SKM-1 treated with dmso at 0.1 percent for 144 hours (cell line): Measurements from ENCODE around the gene KIAA1671.
A peak's percentile ranks its signal among the peaks of the same experiment; 100 is the strongest.

ENCODE experiments used
- DNase-seq: peaks from one replicate; lab custom pipeline; 2025; ENCODE audit not compliant: unreplicated experiment; lab: John Stamatoyannopoulos, UW

The KIAA1671 gene

DNA sequence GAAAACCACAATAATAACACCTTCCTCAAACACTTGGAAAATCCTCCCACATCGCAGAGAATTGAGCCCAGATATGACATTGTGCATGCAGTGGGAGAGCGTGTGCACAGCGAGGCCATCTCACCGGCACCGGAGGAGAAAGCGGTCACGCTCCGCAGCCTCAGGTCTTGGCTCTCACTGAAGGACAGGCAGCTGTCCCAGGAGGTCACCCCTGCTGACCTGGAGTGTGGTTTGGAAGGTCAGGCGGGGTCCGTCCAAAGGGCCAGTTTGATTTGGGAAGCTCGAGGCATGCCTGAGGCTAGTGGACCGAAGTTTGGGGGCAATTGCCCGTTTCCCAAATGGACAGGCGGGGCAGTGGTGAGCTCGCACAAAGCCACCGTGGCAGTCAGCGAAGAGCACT is 86.7 kb downstream of the KIAA1671 start:
- DNase-seq, result no peak

DNA sequence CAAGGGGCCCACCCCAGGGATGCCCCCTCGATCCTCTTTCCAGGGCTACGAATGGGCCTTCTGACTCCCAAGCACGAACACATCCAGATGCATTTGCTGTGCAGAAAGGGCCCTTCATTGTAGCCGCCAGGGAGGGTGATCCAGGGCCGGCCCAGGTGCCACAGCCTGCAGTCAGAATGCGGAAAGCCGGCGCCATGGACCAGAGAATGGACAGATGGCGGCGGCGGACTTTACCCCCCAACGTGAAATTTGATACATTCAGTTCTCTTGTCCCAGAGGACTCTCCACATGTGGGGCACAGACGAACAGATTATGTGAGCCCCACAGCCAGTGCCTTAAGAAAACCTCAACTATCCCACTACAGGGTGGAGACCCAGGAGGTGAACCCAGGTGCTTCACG is 87.2 kb downstream of the KIAA1671 start:
- DNase-seq, result no peak

DNA sequence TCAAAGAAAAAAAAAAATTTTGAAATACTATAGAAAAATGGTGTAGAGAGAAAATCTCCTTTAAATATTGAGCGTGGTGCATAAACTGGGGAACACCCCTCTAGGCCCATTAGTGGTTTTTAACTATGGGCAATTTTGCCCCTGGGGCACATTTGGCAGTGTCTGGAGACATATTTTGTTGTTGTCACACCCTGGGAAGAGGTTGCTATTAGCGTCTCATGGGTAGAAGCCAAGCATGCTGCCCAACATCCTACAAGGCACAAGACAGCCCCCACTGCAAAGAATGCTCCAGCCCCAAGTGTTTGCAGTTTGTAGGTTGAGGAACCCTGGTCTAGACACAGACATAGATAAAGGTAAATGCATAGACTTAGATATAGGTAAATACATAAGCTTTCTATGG is 92.6 kb downstream of the KIAA1671 start:
- no peak for DNase-seq

DNA sequence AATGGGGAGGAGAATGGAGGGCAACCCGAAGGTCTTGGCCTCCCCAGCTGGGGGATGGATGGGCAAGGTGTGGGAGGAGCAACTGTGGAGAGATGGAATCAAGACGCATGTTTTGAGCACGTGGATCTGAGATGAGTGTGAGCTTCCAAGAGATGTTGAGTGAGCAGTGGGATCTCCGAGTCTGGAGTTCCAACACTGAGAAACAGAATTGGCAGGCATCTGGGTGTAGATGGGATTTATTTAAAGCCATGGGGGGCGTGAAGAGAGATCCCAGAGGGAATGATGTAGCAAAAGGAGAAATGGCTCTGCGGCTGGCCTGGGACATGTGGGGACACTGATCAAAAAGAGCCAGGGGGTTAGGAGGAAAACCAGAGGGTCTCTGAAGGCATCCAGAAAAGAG is 95.6 kb downstream of the KIAA1671 start:
- no peak for DNase-seq

DNA sequence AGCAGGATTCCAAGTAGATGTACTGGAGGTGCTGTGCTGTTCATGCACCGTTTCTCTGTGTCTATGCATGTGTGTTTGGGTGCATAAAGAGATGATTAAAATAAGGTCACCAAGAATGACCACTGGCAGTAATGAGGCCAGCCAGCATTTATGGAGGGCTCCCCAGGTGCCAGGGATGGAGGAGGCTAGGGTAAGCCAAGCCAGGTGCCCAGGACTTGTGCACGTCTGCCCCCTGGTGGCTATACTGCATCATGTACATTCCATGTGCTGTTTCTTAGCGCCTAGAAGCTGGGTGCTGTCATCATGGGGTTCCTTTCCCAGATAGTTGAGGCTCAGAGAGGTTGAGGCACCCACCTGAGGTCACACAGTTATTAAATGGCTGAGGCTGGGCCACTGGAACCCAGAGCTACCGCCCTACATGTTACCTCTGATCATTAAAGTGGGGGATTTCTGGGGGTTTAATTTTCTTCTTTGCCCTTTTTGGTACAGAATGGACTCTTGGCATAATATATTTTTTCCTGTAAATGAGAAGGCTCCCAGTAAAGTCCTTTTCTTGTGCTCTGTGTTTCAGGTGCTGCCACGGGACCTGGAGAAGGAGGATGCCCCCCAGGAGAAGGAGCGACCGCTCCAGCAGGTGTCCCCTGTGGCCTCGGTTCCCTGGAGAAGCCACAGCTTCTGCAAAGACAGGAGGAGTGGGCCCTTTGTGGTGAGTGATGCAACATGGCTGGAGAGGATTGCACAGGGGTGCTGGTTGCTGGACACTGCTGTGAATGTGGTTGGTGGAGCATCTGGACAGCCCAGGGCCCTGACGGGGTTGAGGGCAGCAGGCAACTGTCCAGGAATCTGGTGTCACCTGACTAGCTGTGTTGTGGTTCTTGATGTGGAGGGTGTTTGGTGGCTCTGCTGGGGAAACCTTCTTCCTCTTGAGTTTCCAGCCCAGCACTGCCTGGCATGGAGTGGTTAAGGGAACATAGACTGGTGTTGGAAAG is 96.4 kb downstream of the KIAA1671 start:
- DNase-seq, result peak; percentile 67

DNA sequence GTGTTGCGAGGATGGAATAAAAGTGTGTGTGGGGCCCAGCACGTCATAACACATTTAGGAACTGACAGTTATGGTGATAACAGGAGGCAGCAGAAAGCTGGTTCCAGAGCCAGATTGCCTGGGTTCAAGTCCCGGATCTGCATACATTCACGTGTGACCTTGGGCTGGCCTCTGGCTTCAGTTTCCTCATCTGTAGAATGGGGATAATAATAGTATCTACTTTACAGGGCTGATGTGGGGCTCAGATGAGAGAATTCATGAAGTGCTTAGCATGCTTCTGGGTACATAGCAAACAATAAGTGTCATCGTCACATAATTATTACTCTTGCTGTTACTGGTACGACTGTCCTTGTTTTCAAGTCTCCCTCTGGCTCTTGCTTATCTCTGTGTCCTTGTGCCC is 97.3 kb downstream of the KIAA1671 start:
- DNase-seq, result no peak

DNA sequence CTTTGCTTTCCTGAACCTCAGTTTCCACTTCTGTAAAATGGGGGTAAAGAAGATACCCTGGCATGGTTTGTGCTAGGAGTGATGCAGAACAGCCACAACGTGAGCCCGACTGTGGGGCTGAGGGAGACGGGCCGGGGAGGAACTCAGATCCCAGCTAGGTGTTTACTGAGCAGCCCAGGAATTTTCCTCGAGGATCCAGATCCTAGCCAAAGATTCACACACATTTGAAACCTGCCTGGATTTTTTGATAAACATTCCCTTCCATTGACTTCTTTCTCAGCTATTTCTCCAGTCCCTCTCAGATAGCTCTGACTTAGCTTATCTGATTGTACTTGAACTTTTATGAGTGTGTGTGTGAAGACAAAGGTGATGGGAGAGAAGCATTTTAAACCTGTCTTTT is 98.0 kb downstream of the KIAA1671 start:
- no peak for DNase-seq

DNA sequence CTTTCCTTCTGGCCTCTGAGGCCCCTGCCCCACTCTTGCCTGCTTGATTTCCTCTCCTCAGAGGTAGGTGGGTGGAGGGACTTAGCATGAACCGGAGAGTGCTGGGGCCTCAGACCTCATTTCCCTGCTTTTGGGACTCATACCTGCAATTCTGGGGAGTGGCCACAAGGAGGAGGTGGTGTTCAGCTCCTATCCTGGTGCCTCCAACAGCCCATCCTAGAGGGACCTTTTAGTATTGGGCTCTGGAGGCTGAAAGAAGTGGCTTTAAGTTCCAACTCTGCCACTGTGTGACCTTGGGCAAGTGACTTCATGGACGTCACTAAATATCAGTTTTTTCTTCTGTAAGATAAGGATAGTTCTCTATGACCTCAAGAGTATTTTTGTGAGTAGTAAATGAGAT is 98.6 kb downstream of the KIAA1671 start:
- no peak for DNase-seq

DNA sequence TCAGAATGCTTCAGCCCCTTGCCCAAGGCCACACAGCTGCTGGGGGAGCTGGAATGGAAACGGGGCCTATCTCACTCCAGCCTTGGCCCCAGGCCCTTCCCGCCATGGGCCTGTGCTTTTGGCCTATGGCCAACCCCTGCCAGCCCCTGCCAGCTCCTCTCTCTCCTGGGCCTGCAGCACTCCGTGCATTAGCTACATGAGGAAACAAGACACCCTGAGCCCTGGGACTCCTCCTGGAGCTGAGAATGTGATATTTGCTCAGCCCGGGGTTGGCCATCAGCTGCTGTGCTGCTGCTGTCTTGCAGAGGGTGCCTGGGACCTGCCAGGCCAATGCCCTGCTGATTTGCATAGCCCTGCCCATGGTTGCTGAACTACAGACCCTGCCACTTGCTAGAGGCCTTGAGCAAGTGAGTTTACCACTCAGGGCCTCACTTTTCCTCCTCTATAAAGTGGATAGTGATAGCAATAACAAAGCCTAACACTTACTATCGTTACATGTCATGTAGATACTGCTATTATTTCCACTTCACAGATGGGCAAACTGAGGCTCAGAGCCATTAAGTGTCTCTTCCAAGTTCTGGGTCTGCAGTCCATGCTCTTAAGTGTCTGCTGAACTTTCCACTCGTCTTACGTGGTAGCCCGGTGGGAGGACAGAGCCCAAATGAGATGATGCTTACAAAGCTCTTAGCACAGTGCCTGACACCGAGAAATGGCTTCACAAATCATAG is 99.6 kb downstream of the KIAA1671 start:
- DNase-seq, result no peak

DNA sequence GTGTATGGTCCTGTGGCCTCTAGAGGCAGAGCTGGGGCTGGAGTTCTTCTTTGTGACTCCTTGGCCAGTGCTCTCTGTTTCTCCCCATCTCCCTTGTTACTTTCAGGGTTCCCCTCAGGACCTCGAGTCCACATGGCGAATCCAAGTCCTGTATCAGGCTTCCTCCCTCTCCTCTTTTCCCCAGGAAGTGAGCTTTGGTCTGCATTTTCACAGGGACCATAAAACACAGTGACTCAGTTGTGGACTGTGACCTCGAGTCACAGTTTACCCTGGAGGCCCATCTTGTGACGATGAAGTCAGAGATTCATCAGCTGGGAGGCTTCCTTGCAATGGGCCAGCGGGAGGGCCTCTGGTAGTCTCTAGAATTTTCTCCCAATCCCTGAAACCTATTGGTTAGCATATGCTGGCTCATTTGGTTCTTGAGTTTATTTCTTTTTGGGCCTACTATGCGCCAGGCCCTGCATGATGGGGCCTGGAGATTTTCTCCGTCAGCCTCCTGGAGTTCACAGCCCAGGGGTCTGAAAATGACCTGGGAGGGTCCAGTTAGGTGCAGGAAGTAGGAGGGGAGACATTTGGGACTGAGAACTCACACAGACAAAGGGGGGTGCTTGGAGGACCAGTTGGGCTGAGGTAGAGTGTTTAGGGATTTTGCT is 100.8 kb downstream of the KIAA1671 start:
- no peak for DNase-seq

DNA sequence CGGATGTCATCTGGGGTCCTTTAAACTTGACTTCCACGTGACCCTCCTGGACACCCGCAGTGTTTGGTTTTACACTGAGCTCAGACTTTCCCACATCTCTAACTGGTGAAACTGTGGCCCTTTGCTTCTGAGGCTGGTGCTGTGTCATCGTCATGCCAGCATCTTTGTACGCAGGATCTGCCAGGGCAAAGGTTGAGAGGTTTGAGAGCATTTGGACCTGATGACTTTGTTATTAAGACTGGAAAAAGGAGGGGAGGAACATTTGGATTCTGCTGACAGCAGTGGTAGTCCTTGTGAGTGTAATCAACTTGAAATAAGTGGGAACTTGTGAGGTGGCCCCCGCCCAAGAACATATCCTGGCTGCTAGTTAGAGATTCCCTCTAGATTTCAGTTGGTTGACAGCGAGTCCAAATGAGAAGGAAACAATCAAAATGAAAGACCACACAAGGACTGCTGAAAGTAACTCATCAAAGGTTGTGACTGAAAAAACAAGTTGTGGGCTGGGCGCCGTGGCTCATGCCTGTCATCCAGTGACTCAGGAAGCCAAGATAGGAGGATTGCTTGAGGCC is 102.5 kb downstream of the KIAA1671 start:
- no peak for DNase-seq

DNA sequence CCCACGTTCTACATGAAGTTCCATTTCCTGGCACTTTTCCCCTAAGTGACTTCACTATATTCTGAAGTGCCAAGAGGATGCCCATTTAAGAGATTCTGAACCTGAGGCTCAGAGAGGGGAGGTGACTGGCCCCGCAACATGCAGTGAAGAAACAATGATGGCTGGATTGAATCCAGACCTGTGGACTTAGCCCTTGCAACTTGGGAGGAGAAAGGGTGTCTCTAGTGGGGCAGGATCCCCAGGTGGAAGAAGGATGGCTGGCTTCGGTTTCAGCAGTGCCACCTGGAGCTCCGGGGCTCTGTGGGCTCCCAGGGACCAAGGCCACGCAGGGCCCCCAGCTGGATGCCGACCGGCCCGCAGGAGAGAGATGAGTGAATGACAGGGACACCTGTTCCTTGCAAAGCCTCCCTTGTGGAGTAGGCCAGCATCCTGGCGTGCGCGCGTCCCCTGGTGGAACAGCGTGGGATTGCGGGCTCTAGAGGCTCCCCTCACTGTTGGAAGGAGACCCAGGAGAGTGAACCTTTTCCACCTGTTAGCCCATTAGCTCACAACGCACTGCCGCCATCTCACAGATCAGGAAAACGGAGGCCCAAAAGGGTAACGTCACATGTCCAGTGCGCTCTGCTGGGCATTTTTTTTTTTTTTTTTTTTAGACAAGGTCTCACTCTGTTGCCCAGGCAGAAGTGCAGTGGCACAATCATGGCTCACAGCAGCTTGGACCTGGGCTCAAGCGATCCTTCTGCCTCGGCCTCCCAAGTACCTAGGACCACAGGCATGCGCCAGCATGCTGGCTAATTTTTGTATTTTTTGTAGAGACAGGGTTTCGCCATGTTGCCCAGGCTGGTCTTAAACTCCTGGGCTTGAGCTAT is 104.7 kb downstream of the KIAA1671 start:
- DNase-seq, result peak; percentile 29

DNA sequence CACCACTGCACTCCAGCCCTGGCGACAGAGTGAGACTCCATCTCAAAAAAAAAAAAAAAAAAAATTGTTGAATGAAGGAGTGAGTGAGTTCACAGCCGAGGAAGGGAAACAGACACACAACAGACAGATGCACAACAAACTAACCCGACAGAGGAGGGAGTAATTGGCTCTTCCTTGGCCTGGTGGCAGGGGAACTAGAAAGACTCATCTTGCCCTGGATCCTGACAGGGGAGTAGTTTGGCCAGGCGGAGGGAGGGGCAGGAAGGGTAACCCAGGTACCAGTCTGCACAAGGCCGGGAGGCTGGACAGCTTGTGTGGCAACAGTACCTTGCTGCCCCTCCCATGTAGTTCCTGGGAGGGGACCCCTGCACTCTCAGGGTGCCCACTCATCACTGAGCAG is 106.9 kb downstream of the KIAA1671 start:
- DNase-seq, result no peak

DNA sequence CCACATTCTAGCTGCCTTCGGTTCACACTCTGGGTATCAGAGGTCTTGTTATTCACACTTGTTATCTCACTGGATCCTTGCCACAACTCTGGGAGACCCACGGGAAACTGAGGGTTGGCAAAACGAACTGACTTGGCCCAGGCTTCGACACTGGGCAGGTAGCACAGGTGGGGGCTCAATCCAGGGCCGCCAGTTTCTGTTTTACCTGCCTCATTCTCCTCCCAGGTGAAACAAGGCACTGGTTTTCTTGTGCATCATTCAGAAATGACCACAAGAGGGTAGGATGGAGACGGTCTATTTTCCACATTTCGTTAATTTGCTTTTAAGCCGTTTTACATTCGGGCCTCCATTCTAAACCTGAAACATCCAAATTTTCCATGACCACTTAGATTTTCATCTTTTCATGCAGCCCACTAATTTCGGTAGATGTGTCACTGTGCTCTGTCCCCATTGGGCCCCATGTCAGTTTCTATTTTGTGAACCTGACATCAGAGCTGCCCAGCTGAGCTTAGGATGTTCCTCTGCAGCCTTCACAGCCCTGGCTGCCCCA is 108.1 kb downstream of the KIAA1671 start:
- DNase-seq, result no peak

DNA sequence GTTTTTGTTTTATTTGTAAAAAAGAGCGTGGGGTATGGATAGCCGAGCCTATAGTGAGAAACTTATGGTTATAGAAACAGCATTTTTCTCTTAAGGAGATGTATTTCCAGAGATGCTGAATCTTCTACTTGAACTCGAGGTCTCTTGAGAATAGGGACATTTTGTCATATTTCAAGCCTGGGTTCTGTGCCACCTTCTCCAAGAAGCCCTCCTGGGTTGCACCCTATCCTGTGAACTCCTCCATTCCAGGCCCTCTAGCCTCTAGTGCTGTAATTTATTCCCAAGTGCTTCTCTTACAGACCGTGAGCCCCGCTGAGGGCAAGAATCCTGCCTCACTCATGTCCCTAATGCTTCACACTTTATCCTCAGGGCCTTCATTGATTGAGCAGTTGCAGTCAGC is 108.6 kb downstream of the KIAA1671 start:
- no peak for DNase-seq

DNA sequence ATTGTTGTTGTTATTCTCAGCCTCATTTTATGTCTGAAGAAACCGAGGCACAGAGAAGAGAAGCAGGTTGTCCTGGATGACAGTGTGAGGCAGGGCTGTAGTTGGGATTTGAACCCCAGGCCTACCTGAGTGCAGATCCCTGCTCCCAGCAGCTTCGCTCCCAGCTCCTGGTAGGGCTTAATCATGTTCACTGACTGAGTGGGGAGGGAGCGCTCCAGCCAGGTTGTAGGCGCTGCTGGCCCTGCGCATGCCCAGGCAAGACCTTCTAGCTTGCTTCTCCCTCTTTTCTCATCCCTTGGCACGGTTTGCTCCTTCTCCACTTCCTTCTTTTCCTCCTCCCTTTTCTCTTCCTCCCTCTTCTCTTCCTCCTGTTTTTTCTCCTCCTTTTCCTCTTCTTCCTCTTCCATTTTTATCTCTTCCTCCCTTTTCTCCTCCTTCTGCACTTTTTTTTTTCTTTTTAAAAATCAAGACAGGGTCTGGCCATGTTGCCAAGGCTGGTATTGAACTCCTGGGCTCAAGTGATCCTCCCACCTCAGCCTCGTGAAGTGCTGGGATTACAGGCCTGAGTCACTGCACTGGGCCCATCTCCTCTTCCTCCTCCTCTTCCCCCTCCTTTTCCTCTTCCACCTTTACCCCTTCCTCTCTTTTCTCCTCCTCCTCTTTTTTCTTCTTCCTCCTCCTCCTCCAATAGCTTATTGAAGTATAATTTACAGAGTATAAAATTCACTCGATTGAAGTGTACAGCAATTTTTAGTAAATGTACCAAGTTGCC is 109.3 kb downstream of the KIAA1671 start:
- DNase-seq, result no peak

DNA sequence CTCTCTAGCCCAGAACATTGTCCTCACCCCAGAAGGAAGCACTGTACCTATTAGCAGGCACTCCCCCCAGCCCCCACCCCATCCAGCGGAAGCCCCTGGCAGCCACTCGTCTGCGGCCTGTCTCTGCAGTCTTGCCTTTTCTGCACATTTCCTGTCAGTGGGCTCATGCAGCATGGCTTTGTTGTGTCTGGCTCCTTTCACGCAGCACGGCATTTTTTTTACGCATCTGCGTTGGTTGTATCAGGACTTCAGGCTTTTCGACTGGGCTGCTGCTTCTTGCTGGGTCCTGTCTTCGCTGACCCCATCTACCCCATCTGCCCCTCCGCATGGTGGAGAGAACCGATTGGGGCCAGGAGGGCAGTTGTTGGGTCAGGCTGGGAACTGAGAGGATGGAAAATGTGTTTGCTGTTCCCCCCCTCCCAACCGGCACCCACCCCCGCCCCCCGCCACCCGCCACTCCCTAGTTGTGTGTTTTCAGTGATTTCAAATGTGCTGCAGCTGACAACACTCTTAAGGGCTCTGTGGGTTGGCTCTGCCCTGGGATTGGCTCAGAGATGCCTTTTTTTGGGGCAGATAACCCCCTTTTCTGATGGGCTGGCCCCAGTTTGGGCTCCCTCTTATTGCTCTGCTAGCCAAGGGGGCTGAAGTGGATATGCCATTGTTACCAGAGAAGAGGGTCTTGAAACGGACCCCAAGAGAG is 110.0 kb downstream of the KIAA1671 start:
- DNase-seq, result no peak

DNA sequence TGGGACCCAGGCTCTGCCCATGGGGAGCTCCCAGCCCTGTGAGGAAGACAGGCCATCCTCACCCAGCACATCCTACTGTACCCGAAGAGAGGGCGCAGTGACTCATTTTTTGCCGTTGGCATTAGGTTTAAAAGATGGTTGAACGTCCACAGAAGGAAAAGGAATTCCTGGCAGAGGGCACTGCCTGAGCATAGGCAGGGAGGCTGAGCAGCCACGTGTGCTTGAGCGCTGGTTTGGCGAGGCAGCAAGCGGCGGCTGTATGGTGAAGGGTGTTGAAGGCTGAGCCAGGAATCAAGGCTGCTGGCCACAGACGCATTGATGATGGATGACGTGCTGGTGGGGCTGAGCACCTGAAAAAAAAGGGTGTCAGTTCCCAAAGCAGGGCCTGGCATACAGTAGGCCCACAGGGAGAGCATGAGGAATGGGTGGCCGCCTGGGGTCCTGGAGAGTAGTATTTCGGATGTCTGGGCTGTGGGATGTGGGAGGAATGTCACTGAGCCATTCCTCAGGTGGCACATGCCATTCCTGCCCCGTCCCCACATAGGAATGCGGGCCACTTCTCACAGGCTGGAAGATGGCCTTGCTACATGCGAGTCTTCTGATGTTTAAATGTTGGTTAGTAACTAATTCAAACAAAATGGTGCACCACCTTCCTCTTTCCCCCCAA is 112.5 kb downstream of the KIAA1671 start:
- no peak for DNase-seq
